H9 (cell line): Measurements from ENCODE around the gene AGBL4. TPM values are rescaled to one million over a fixed set of nuclear protein-coding genes. Genes with fewer than 3 reads are reported as not detected.

ENCODE experiments used
- DNase-seq: peaks from one replicate; pipeline ENCODE4 v3.0.0-alpha.2; 2017
- H2AFZ ChIP-seq: one replicate; pipeline ENCODE4 v1.6.1; 2013; ENCODE audit warnings: mild to moderate bottlenecking, low read length, control low read depth, moderate library complexity
- H2AK5ac ChIP-seq: 2 replicates; pipeline ENCODE4 v1.6.1; 2013; ENCODE audit warnings: low read length, control low read depth, mixed read lengths; ENCODE audit not compliant: insufficient read length
- H2BK120ac ChIP-seq: one replicate; pipeline ENCODE4 v1.6.1; 2013; ENCODE audit warnings: low read depth, mild to moderate bottlenecking, low read length, control low read depth, inconsistent platforms; ENCODE audit not compliant: poor library complexity, severe bottlenecking
- H2BK12ac ChIP-seq: 2 replicates; pipeline ENCODE4 v1.6.1; 2013; ENCODE audit warnings: low read length, control low read depth, mixed read lengths, low read depth; ENCODE audit not compliant: insufficient read length
- H2BK15ac ChIP-seq: 2 replicates; pipeline ENCODE4 v1.6.1; 2013; ENCODE audit warnings: low read depth, low read length, control low read depth
- H2BK20ac ChIP-seq: one replicate; pipeline ENCODE4 v1.6.1; 2013; ENCODE audit warnings: low read depth, mild to moderate bottlenecking, low read length, control low read depth, inconsistent platforms; ENCODE audit not compliant: poor library complexity, severe bottlenecking
- H2BK5ac ChIP-seq: 2 replicates; pipeline ENCODE4 v1.6.1; 2013; ENCODE audit warnings: low read length, control low read depth, mixed read lengths; ENCODE audit not compliant: insufficient read length
- H3K14ac ChIP-seq: 2 replicates; pipeline ENCODE4 v1.6.1; 2013; ENCODE audit warnings: low read length, control low read depth; ENCODE audit not compliant: insufficient read depth
- H3K18ac ChIP-seq: 2 replicates; pipeline ENCODE4 v1.6.1; 2013; ENCODE audit warnings: low read depth, mild to moderate bottlenecking, mixed read lengths, low read length, control low read depth; ENCODE audit not compliant: insufficient read length
- H3K23ac ChIP-seq: 2 replicates; pipeline ENCODE4 v1.6.1; 2013; ENCODE audit warnings: low read length, control low read depth, mixed read lengths, low read depth; ENCODE audit not compliant: insufficient read length
- H3K23me2 ChIP-seq: 2 replicates; pipeline ENCODE4 v1.6.1; 2013; ENCODE audit warnings: low read depth, mild to moderate bottlenecking, mixed read lengths, low read length, control low read depth; ENCODE audit not compliant: insufficient read length, poor library complexity, severe bottlenecking
- H3K27ac ChIP-seq: 2 replicates; pipeline ENCODE4 v1.5.1; 2013; ENCODE audit warnings: low read length, control low read depth, mixed read lengths, low read depth; ENCODE audit not compliant: insufficient read length
- H3K27me3 ChIP-seq: 2 replicates; pipeline ENCODE4 v1.6.1; 2013; ENCODE audit warnings: low read length, control low read depth, inconsistent platforms; ENCODE audit not compliant: insufficient read depth
- H3K4ac ChIP-seq: 2 replicates; pipeline ENCODE4 v1.6.1; 2013; ENCODE audit warnings: low read depth, mild to moderate bottlenecking, control low read depth, inconsistent platforms, low read length, moderate library complexity
- H3K4me1 ChIP-seq: 2 replicates; pipeline ENCODE4 v1.6.1; 2013; ENCODE audit warnings: low read length, control low read depth, inconsistent platforms; ENCODE audit not compliant: insufficient read depth
- H3K4me2 ChIP-seq: 2 replicates; pipeline ENCODE4 v1.6.1; 2013; ENCODE audit warnings: low read length, control low read depth, mixed read lengths; ENCODE audit not compliant: insufficient read length, insufficient read depth
- H3K56ac ChIP-seq: 2 replicates; pipeline ENCODE4 v1.6.1; 2013; ENCODE audit warnings: low read depth, mild to moderate bottlenecking, mixed read lengths, low read length, control low read depth; ENCODE audit not compliant: insufficient read length
- H3K79me1 ChIP-seq: 2 replicates; pipeline ENCODE4 v1.6.1; 2013; ENCODE audit warnings: low read depth, mild to moderate bottlenecking, moderate library complexity, low read length, control low read depth, inconsistent platforms; ENCODE audit not compliant: insufficient read depth, poor library complexity, severe bottlenecking
- H3K79me2 ChIP-seq: 2 replicates; pipeline ENCODE4 v1.6.1; 2013; ENCODE audit warnings: low read length, control low read depth, inconsistent platforms; ENCODE audit not compliant: insufficient read depth
- H3K9ac ChIP-seq: 2 replicates; pipeline ENCODE4 v1.6.1; 2013; ENCODE audit warnings: low read length, control low read depth, mixed read lengths; ENCODE audit not compliant: insufficient read length; ENCODE audit errors: extremely low read depth
- H3K9me3 ChIP-seq: one replicate; pipeline ENCODE4 v1.6.1; 2013; ENCODE audit warnings: low read depth, low read length, inconsistent platforms; ENCODE audit not compliant: control insufficient read depth
- H3T11ph ChIP-seq: one replicate; pipeline ENCODE4 v1.6.1; 2013; ENCODE audit warnings: mild to moderate bottlenecking, low read length, control low read depth, inconsistent platforms
- H4K20me1 ChIP-seq: one replicate; pipeline ENCODE4 v1.6.1; 2013; ENCODE audit not compliant: control insufficient read depth, insufficient read length, insufficient read depth
- H4K5ac ChIP-seq: 2 replicates; pipeline ENCODE4 v1.6.1; 2013; ENCODE audit warnings: low read depth, mild to moderate bottlenecking, mixed read lengths, low read length, control low read depth; ENCODE audit not compliant: insufficient read length
- H4K8ac ChIP-seq: replicated peaks from 2 replicates; pipeline ENCODE4 v1.6.1; 2013; ENCODE audit warnings: low read length, control low read depth, mixed read lengths, low read depth; ENCODE audit not compliant: insufficient read length
- H4K91ac ChIP-seq: 2 replicates; pipeline ENCODE4 v1.6.1; 2013; ENCODE audit warnings: low read depth, mild to moderate bottlenecking, moderate library complexity, mixed read lengths, low read length, control low read depth; ENCODE audit not compliant: insufficient read length
- H3K27ac Mint-ChIP-seq, 3 experiments: 2 replicates in 2 of 3; 3 replicates in 1 of 3; pipeline ENCODE4 v1.8.0; 2020 to 2021; ENCODE audit warnings: mixed read lengths in 3 of 3, mild to moderate bottlenecking in 1 of 3, moderate library complexity in 1 of 3
- H3K27me3 Mint-ChIP-seq: 2 replicates; pipeline ENCODE4 v1.8.0; 2021; ENCODE audit warnings: low read depth, mild to moderate bottlenecking, moderate library complexity, mixed read lengths
- H3K36me3 Mint-ChIP-seq, 3 experiments: 2 replicates in 2 of 3; 3 replicates in 1 of 3; pipeline ENCODE4 v1.8.0; 2020 to 2021; ENCODE audit warnings: low read depth in 3 of 3, mixed read lengths in 3 of 3; ENCODE audit not compliant: insufficient read depth in 1 of 3
- H3K4me1 Mint-ChIP-seq, 2 experiments: 2 replicates each; pipeline ENCODE4 v1.8.0; 2020; ENCODE audit warnings: mixed read lengths in 2 of 2
- H3K4me3 Mint-ChIP-seq, 2 experiments: 2 replicates in 1 of 2; 3 replicates in 1 of 2; pipeline ENCODE4 v1.8.0; 2020 to 2021; ENCODE audit warnings: mild to moderate bottlenecking in 2 of 2, mixed read lengths in 2 of 2, moderate library complexity in 1 of 2
- H3K9me3 Mint-ChIP-seq, 2 experiments: 2 replicates in 1 of 2; 3 replicates in 1 of 2; pipeline ENCODE4 v1.8.0; 2020; ENCODE audit warnings: mild to moderate bottlenecking in 2 of 2, mixed read lengths in 2 of 2, moderate library complexity in 1 of 2
- CTCF ChIP-seq: fragments of 200-600 bp; sonication (generic); conservative IDR thresholded peaks from 3 replicates; pipeline ENCODE4 v1.8.0; 2021; ENCODE audit warnings: antibody characterized with exemption, mild to moderate bottlenecking
- WGBS: extraction: QIAGEN DNeasy Blood & Tissue Kit; methylation state at CpG from one replicate; pipeline ENCODE4 v1.1.7; 2013; ENCODE audit warnings: missing lambda C conversion rate, low lambda C conversion rate, mixed read lengths; ENCODE audit not compliant: insufficient read length; ENCODE audit errors: extremely low coverage; 5-methylcytosine and 5-hydroxymethylcytosine counted together
- total RNA-seq: library from RNA; stranded (reverse); gene quantifications from 2 replicates; pipeline ENCODE4 v1.2.1, GENCODE V29; 2021

Gene AGBL4
- total RNA-seq, 1 experiment from 2014 or later, result not detected

GRCh38 chr1:49060766-49061165, 963.0 kb downstream of the AGBL4 start:
- H3K56ac ChIP-seq, result no peak overlapping the region
- no peaks in the 10 kb centered on the region for H3K4me1 ChIP-seq
- no peak overlapping the region for H4K5ac ChIP-seq
- H2AK5ac ChIP-seq, result no peak overlapping the region
- H3K9me3 Mint-ChIP-seq, result peaks cover 88 to 94% of the 10 kb centered on the region in 2 experiments
- no CpG with 5 or more reads among the region's 1 CpG for WGBS
- H2BK15ac ChIP-seq, result no peak overlapping the region
- peaks cover 6 to 42% (median 21%) of the 10 kb centered on the region in 3 experiments; a peak in 6 of 7 replicates for H3K36me3 Mint-ChIP-seq
- H3K79me2 ChIP-seq, result no peaks in the 10 kb centered on the region
- peaks cover 44% of the 10 kb centered on the region for H3K9me3 ChIP-seq
- H3K27me3 Mint-ChIP-seq, result peaks cover 3% of the 10 kb centered on the region
- no peak overlapping the region for H2BK120ac ChIP-seq
- no peak overlapping the region for H3K14ac ChIP-seq
- no peak overlapping the region for H3K23ac ChIP-seq
- no peak for TF ChIP-seq CTCF
- DNase-seq, result no peak
- no peak overlapping the region for H3K27ac ChIP-seq
- no peak overlapping the region for H2BK5ac ChIP-seq
- no peak overlapping the region for H3K4ac ChIP-seq
- no peaks in the 10 kb centered on the region for H3K4me1 Mint-ChIP-seq
- no peaks in the 10 kb centered on the region for H3K23me2 ChIP-seq
- H2BK20ac ChIP-seq, result no peak overlapping the region
- H3K4me2 ChIP-seq, result no peak overlapping the region
- no peak overlapping the region for H3K27ac Mint-ChIP-seq
- no peak overlapping the region for H3K18ac ChIP-seq
- no peak overlapping the region for H2BK12ac ChIP-seq
- H4K20me1 ChIP-seq, result no peaks in the 10 kb centered on the region
- H3K27me3 ChIP-seq, result no peaks in the 10 kb centered on the region
- no peak overlapping the region for H4K8ac ChIP-seq
- H3K4me3 Mint-ChIP-seq, result no peak overlapping the region
- H3T11ph ChIP-seq, result no peak overlapping the region
- H4K91ac ChIP-seq, result no peak overlapping the region
- H2AFZ ChIP-seq, result no peak overlapping the region
- no peak overlapping the region for H3K9ac ChIP-seq
- no peaks in the 10 kb centered on the region for H3K79me1 ChIP-seq
